Measurements from ENCODE around the gene MAPK10. TPM values are rescaled to one million over a fixed set of nuclear protein-coding genes. Genes with fewer than 3 reads are reported as not detected.

The MAPK10 gene
- total RNA-seq, 1 donor from 2014 or later, result 123 TPM

DNA sequence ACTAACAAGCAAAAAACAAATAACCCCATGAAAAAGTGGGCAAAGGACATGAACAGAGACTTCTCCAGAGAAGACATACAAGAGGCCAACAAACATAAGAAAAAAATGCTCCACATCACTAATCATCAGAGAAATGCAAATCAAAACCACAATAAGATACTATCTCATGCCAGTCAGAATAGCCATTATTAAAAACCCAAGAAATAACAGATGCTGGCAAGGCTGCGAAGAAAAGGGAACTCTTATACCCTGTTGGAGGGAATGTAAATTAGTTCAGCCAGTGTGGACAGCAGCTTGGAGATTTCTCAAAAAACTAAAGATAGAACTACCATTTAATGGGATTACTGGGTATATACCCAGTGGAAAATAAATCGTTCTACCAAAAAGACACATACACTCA lies 79.6 kb downstream of the MAPK10 start:
- DNase-seq (ENCODE audit: extremely low spot score in 2 of 2), result no peak
- no peaks in the 10 kb centered on the region for H3K27me3 ChIP-seq
- TF ChIP-seq POLR2A (IDR thresholded peaks at IDR 0.05) (no peak), POLR2AphosphoS5 (IDR thresholded peaks at IDR 0.05; ENCODE audit: insufficient read depth in 1 of 2, low read depth in 1 of 2) (no peak)
- TF ChIP-seq, protein P1, sequence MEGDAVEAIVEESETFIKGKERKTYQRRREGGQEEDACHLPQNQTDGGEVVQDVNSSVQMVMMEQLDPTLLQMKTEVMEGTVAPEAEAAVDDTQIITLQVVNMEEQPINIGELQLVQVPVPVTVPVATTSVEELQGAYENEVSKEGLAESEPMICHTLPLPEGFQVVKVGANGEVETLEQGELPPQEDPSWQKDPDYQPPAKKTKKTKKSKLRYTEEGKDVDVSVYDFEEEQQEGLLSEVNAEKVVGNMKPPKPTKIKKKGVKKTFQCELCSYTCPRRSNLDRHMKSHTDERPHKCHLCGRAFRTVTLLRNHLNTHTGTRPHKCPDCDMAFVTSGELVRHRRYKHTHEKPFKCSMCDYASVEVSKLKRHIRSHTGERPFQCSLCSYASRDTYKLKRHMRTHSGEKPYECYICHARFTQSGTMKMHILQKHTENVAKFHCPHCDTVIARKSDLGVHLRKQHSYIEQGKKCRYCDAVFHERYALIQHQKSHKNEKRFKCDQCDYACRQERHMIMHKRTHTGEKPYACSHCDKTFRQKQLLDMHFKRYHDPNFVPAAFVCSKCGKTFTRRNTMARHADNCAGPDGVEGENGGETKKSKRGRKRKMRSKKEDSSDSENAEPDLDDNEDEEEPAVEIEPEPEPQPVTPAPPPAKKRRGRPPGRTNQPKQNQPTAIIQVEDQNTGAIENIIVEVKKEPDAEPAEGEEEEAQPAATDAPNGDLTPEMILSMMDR (IDR thresholded peaks at IDR 0.05), result no peak
- H3K9me3 ChIP-seq, result no peaks in the 10 kb centered on the region
- no peak overlapping the region for H3K27ac ChIP-seq
- H3K4me3 ChIP-seq, result no peak overlapping the region
- no peaks in the 10 kb centered on the region for H3K36me3 ChIP-seq
- intact Hi-C loops (cut with DNase I), result no loop called here
- H3K4me1 ChIP-seq, result peaks cover 25% of the 10 kb centered on the region

DNA sequence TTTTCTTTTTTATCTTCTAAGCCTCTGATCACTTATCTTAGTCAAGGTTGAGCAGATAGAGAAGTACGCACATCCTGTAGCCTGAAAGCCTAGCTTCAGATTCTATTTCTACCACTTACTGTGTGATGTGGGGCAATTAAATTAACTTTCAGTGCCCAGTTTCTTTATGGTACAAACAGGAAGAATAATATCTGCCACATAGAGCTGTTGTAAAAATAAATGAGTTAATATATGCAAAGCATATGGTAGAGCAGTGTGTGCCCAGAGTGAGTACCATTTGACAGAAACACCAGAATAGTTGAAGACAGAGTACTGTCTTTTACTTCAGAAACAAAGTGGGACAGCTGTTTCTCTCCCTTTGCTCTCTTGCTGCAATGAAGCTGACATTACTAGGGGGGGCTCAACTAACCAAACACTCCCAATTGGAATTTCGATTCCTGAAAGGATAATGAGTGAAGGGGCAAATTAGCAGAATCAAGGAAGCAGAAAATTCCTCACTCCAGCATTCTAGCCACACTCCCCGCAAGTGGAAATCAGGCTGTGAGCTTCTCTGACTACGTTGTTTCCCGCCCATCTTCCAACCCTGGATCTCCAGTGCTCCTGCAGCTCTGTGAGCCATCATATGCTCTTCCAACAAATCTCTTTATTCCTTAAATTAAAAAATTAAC lies 80.4 kb downstream of the MAPK10 start:
- intact Hi-C loops (cut with DNase I), result no loop called here
- H3K36me3 ChIP-seq, result no peaks in the 10 kb centered on the region
- H3K27ac ChIP-seq, result no peak overlapping the region
- H3K4me1 ChIP-seq, result peaks cover 25% of the 10 kb centered on the region
- TF ChIP-seq, protein P1 (IDR thresholded peaks at IDR 0.05), result no peak
- TF ChIP-seq POLR2AphosphoS5 (IDR thresholded peaks at IDR 0.05; ENCODE audit: insufficient read depth in 1 of 2, low read depth in 1 of 2), result no peak
- no peak for TF ChIP-seq POLR2A (IDR thresholded peaks at IDR 0.05)
- H3K9me3 ChIP-seq, result no peaks in the 10 kb centered on the region
- no peak for DNase-seq (ENCODE audit: extremely low spot score in 2 of 2)
- no peak overlapping the region for H3K4me3 ChIP-seq
- no peaks in the 10 kb centered on the region for H3K27me3 ChIP-seq

DNA sequence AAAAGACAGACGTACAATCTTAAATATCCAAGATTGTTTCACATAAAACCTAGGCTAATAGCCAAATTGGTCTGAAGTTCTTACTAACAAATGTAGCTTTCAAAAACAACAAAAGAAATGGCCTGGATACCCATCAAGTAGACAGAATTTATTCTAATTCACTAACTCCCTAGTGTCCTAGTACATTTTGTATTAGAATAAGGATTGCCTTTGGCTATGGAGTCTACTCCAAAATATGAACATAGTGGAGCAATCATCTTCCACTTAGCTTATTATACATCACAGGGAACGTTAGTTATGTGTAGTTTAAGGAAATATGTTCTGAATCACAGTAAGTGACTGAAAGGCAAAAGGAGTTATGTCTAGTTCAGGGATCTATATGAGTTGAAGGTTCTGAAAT lies 81.7 kb downstream of the MAPK10 start:
- no peak overlapping the region for H3K4me3 ChIP-seq
- no peaks in the 10 kb centered on the region for H3K27me3 ChIP-seq
- H3K27ac ChIP-seq, result no peak overlapping the region
- TF ChIP-seq POLR2A (IDR thresholded peaks at IDR 0.05) (no peak), POLR2AphosphoS5 (IDR thresholded peaks at IDR 0.05; ENCODE audit: insufficient read depth in 1 of 2, low read depth in 1 of 2) (no peak)
- TF ChIP-seq, protein P1 (IDR thresholded peaks at IDR 0.05), result no peak
- H3K36me3 ChIP-seq, result no peaks in the 10 kb centered on the region
- no peaks in the 10 kb centered on the region for H3K9me3 ChIP-seq
- intact Hi-C loops (cut with DNase I), result no loop called here
- H3K4me1 ChIP-seq, result peaks cover 18% of the 10 kb centered on the region
- DNase-seq (ENCODE audit: extremely low spot score in 2 of 2), result no peak

DNA sequence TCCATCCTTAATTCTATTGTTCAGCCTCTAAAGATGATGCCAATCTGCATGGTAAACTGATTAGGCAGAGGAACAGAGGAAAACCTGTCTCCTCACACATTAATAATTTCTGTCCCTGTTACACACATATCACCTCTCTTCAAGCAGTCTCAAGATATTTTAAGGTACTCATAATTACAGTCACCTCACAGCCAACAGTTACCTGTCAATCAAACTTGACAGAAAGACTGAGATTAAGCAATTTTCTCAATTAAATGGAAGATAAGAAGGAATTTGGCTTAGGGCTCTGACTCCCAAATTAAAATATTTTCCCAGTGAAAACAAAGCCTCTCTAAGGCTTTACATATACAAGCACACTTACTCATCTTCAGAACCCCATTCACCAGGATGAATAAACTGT lies 85.2 kb downstream of the MAPK10 start:
- Histone ChIP-seq H3K27me3 (no peaks in the 10 kb centered on the region), H3K27ac (no peak overlapping the region), H3K36me3 (no peaks in the 10 kb centered on the region), H3K9me3 (no peaks in the 10 kb centered on the region), H3K4me1 (peaks cover 6% of the 10 kb centered on the region), H3K4me3 (no peak overlapping the region)
- TF ChIP-seq POLR2AphosphoS5 (IDR thresholded peaks at IDR 0.05; ENCODE audit: insufficient read depth in 1 of 2, low read depth in 1 of 2) (no peak), POLR2A (IDR thresholded peaks at IDR 0.05) (no peak)
- TF ChIP-seq, protein P1 (IDR thresholded peaks at IDR 0.05), result no peak
- intact Hi-C loops (cut with DNase I), result no loop called here
- no peak for DNase-seq (ENCODE audit: extremely low spot score in 2 of 2)

DNA sequence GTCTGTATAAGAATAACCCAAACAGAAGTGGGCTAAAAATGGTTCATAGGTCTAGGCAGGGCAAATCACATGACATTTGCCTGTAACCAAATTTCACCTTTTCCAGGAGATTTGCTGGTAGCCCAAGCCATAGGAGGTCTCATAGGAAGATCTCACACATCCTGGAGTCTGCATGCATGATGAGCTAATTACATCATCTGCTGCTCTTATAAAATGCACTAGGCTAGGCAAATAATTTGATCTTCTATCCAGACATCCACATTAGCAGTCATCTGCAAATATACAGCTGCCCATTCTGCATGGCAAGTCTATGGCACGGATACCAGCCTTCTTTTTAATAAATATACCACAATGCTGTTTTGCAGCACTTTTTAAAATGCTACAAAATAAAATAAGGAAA lies 87.2 kb downstream of the MAPK10 start:
- H3K9me3 ChIP-seq, result no peaks in the 10 kb centered on the region
- H3K36me3 ChIP-seq, result no peaks in the 10 kb centered on the region
- TF ChIP-seq, protein P1 (IDR thresholded peaks at IDR 0.05), result no peak
- TF ChIP-seq POLR2A (IDR thresholded peaks at IDR 0.05) (no peak), POLR2AphosphoS5 (IDR thresholded peaks at IDR 0.05; ENCODE audit: insufficient read depth in 1 of 2, low read depth in 1 of 2) (no peak)
- H3K27ac ChIP-seq, result no peak overlapping the region
- H3K27me3 ChIP-seq, result no peaks in the 10 kb centered on the region
- H3K4me3 ChIP-seq, result no peak overlapping the region
- no peak for DNase-seq (ENCODE audit: extremely low spot score in 2 of 2)
- intact Hi-C loops (cut with DNase I), result no loop called here
- H3K4me1 ChIP-seq, result peaks cover 6% of the 10 kb centered on the region
